ENCODE data around the gene NOXRED1. TPM values are rescaled to one million over a fixed set of nuclear protein-coding genes. Genes with fewer than 3 reads are reported as not detected.

Gene NOXRED1
- polyA plus RNA-seq, 1 donor (not counting 4 experiments of a cell fraction or from before 2014, with no cell fraction given): 0.33 TPM

DNA sequence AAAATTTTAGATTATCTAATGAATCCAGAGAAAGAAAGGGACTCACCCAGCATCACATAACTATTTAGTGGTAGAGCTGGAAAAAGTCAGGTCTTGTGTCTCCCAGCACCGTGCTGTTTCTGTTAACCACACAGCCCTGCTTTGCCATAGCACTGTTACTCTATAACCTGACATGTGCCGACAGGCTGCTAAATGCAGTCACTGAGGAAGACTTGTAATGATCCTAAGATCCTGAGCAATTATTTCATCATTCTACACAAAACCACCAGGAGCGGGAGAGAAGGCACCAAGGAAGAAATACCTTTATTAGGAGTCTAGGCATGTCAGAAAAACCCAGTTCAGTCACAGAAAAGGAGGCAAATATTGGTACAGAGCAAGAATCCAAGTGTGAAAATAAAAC is 3.1 kb upstream of the NOXRED1 start:
- Histone ChIP-seq H3K4me2 (ENCODE audit: control insufficient read depth, extremely low read depth, insufficient read depth, low read depth, low read length) (no peak overlapping the region), H3K27me3 (ENCODE audit: control insufficient read depth, extremely low read depth, insufficient read depth, low read length) (no peaks in the 10 kb centered on the region), H3K79me2 (ENCODE audit: control insufficient read depth, insufficient read depth, low read length) (no peaks in the 10 kb centered on the region), H3K27ac (ENCODE audit: control insufficient read depth, insufficient read depth, low read length) (no peak overlapping the region), H3K36me3 (ENCODE audit: control insufficient read depth in 2 of 2, extremely low read depth in 1 of 2, insufficient read depth in 2 of 2, low read length in 2 of 2) (peaks cover 26 to 28% of the 10 kb centered on the region in 2 experiments), H3K9me1 (ENCODE audit: control insufficient read depth, extremely low read depth, insufficient read depth, low read length) (no peaks in the 10 kb centered on the region), H3K4me3 (ENCODE audit: control insufficient read depth in 2 of 3, extremely low read depth in 1 of 3, insufficient read depth in 2 of 3, low read depth in 1 of 3, low read length in 3 of 3) (no peak overlapping the region), H4K20me1 (ENCODE audit: control insufficient read depth, extremely low read depth, insufficient read depth, low read length) (no peaks in the 10 kb centered on the region), H2AFZ (ENCODE audit: control insufficient read depth, low read length) (no peak overlapping the region), H3K4me1 (ENCODE audit: control insufficient read depth, extremely low read depth, insufficient read depth, low read length) (no peaks in the 10 kb centered on the region), H3K9me3 (ENCODE audit: control insufficient read depth, low read depth, low read length) (no peaks in the 10 kb centered on the region), H3K9ac (ENCODE audit: control insufficient read depth, extremely low read depth, insufficient read depth, low read length) (no peak overlapping the region)
- FAIRE-seq: no peak
- dilution Hi-C loops (cut with MboI; ENCODE audit: extremely low pct_ligation_motif_present, low sequenced_read_pairs): no loop called here
- DNase-seq (ENCODE audit: low read depth, low spot score): no peak
- TF ChIP-seq, protein P1, sequence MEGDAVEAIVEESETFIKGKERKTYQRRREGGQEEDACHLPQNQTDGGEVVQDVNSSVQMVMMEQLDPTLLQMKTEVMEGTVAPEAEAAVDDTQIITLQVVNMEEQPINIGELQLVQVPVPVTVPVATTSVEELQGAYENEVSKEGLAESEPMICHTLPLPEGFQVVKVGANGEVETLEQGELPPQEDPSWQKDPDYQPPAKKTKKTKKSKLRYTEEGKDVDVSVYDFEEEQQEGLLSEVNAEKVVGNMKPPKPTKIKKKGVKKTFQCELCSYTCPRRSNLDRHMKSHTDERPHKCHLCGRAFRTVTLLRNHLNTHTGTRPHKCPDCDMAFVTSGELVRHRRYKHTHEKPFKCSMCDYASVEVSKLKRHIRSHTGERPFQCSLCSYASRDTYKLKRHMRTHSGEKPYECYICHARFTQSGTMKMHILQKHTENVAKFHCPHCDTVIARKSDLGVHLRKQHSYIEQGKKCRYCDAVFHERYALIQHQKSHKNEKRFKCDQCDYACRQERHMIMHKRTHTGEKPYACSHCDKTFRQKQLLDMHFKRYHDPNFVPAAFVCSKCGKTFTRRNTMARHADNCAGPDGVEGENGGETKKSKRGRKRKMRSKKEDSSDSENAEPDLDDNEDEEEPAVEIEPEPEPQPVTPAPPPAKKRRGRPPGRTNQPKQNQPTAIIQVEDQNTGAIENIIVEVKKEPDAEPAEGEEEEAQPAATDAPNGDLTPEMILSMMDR (optimal IDR thresholded peaks at IDR 0.05 in 1 of 3, IDR thresholded peaks at IDR 0.05 in 1 of 3, conservative IDR thresholded peaks at IDR 0.05 in 1 of 3; ENCODE audit: extremely low read depth in 1 of 3, insufficient read depth in 2 of 3, low read length in 3 of 3): no peak
- no peak for TF ChIP-seq EZH2 (IDR thresholded peaks at IDR 0.05; ENCODE audit: low read length)

DNA sequence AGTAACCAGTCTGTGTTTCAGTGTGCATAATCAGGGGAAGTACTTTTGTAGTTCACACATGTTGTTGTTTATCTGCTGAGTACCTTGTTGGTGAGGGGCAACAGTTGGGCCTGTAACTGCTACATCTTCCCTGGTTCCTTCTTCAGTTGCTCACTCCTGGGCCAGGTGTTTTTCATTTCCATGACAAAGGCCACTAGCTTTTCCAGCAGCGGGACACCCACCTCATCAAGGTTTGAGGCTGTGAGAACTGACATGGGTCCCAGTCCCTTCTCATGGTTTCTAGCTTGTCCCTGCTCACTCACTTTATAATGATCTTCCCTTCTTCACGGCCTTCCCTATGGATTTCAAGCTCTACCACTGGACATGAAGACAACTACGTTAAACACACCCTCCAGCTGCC is 1.5 kb upstream of the NOXRED1 start:
- Histone ChIP-seq H3K4me1 (ENCODE audit: control insufficient read depth, extremely low read depth, insufficient read depth, low read length) (no peaks in the 10 kb centered on the region), H3K79me2 (ENCODE audit: control insufficient read depth, insufficient read depth, low read length) (no peaks in the 10 kb centered on the region), H3K36me3 (ENCODE audit: control insufficient read depth in 2 of 2, extremely low read depth in 1 of 2, insufficient read depth in 2 of 2, low read length in 2 of 2) (peaks cover 26 to 28% of the 10 kb centered on the region in 2 experiments), H3K4me2 (ENCODE audit: control insufficient read depth, extremely low read depth, insufficient read depth, low read depth, low read length) (no peak overlapping the region), H3K27me3 (ENCODE audit: control insufficient read depth, extremely low read depth, insufficient read depth, low read length) (no peaks in the 10 kb centered on the region), H4K20me1 (ENCODE audit: control insufficient read depth, extremely low read depth, insufficient read depth, low read length) (no peaks in the 10 kb centered on the region), H3K4me3 (ENCODE audit: control insufficient read depth in 2 of 3, extremely low read depth in 1 of 3, insufficient read depth in 2 of 3, low read depth in 1 of 3, low read length in 3 of 3) (no peak overlapping the region), H3K9me3 (ENCODE audit: control insufficient read depth, low read depth, low read length) (no peaks in the 10 kb centered on the region), H3K27ac (ENCODE audit: control insufficient read depth, insufficient read depth, low read length) (no peak overlapping the region), H2AFZ (ENCODE audit: control insufficient read depth, low read length) (no peak overlapping the region), H3K9ac (ENCODE audit: control insufficient read depth, extremely low read depth, insufficient read depth, low read length) (no peak overlapping the region), H3K9me1 (ENCODE audit: control insufficient read depth, extremely low read depth, insufficient read depth, low read length) (no peaks in the 10 kb centered on the region)
- TF ChIP-seq EZH2 (IDR thresholded peaks at IDR 0.05; ENCODE audit: low read length): no peak
- TF ChIP-seq, protein P1 (optimal IDR thresholded peaks at IDR 0.05 in 1 of 3, IDR thresholded peaks at IDR 0.05 in 1 of 3, conservative IDR thresholded peaks at IDR 0.05 in 1 of 3; ENCODE audit: extremely low read depth in 1 of 3, insufficient read depth in 2 of 3, low read length in 3 of 3): no peak
- DNase-seq (ENCODE audit: low read depth, low spot score): no peak
- dilution Hi-C loops (cut with MboI; ENCODE audit: extremely low pct_ligation_motif_present, low sequenced_read_pairs): no loop called here
- FAIRE-seq: no peak
